Measurements from ENCODE around the gene RERE.
"Not testable (repeated sequence)": the region's sequence is repeated elsewhere in the genome, so short reads cannot be mapped to it uniquely, and the experiment has no call there.

Gene RERE

DNA sequence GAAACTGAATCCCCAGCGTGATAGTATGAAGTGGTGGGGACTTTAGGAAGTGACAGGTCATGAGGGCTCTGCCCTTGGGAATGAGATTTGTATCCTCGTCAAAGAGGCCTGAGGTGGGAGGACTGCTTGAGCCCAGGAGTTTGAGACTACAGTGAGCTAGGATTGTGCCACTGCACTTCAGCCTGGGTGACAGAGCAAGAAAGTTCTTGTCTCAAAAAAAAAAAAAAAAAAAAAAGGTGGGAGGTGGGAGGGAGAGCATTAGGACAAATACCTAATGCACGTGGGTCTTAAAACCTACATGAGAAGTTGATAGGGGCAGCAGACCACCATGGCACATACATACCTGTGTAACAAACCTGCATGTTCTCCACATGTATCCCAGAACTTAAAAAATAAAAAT lies 24.0 kb upstream of the RERE start:
- no peak for DNase-seq (ENCODE audit: low read depth in 2 of 2)

DNA sequence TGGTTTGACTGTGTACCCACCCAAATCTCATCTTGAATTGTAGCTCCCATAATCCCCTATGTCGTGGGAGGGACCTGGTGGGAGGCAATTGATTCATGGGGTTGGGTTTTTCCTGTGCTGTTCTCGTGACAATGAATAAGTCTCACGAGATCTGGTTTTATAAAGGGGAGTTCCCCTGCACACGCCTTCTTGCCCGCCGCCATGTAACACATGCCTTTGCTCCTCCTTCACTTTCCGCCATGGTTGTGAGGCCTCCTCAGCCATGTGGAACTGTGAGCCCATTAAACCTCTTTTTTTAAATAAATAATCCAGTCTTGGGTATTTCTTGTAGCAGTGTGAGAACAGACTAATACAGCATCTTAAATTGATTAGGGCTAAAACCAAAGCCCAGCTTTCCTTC lies 22.6 kb upstream of the RERE start:
- no peak for DNase-seq (ENCODE audit: low read depth in 2 of 2)

DNA sequence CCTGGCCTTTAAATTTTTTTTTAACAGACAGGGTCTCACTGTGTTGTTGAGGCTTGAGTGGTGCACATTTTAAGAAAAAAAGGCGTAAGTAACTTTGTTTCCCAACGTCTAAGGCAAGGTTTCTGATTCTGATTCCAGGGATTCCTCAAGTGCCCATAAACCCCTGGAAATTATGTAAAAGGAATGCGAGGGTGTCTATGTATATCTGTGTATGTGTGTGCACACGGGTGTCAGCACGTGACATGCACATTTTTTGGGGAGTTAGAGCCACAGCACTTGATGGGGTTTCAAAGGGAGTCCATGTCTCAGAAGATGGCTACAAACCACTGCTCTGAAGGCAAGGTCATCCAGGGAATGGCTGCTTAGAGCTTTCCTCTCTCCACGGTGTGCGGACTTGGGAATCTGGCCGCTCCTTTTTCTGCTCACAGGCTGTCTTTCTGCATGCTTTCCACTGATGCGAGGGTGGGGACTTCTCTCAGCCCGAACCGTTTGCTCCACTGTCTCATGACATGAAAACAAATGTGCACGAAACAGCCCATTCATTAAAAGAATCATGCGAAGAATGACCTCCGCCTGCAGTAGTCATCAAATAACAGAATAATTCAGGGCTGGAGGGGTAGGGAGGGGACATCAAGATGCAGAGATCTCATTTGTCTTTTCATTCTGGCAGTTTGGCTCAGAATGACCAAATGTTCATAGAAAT lies 18.7 kb upstream of the RERE start:
- no peak for DNase-seq (ENCODE audit: low read depth in 2 of 2)

DNA sequence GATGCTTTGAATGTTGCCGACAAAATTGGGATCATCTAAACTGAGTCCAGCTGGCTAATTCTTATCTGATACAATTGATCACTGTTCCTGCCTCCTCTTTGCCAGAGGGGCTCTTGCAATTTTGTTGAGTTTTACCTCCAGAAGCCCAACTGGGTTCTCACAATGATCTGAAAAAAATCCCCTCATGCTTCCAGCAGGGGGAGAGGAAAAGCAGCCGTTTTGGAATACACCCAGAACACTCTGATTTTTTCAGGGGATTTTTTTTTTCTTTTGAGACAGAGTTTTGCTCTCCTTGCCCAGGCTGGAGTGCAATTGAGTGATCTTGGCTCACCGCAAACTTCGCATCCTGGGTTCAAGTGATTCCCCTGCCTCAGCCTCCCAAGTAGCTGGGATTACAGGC lies 13.9 kb upstream of the RERE start:
- DNase-seq (ENCODE audit: low read depth in 2 of 2): no peak

DNA sequence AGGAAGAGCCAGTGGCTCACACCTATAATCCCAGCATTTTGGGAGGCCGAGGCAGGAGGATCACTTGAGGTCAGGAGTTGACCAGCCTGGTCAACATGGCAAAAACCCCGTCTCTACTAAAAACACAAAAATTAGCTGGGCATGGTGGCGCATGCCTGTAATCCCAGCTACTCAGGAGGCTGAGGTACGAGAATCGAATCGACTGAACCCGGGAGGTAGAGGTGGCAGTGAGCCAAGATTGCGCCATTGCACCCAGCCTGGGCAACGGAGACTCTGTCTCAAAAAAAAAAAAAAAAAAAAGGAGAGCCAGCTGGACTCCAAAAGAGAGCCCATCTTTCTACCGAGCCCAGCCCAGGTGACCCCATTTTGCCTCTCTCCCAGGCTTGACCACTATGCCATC lies 13.3 kb upstream of the RERE start:
- not testable (repeated sequence) for DNase-seq (ENCODE audit: low read depth in 2 of 2)

DNA sequence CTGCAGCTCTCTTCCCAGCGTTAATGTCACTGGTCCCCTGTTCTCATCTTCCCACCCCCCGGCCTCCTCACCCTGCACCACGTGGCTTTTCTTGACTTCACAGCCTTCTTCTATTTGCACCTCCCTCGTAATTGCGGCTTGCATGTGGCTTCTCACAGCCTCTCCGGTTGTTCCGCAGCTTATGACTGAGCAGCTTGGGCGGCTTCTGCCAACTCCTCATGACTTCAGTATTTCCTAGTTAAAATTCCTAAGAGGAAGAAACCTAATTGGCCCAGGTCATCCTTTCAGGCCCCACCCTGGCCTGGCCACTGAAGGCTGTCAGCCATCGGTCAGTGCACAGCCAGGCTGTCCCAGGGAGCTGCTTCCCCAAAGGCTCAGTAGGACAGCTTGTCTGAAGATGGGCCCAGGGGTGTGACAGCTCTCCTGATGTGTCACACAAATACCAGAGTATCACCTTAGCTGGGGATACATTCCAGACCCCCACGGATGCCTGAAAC lies 8.6 kb upstream of the RERE start:
- no peak for DNase-seq (ENCODE audit: low read depth in 2 of 2)

DNA sequence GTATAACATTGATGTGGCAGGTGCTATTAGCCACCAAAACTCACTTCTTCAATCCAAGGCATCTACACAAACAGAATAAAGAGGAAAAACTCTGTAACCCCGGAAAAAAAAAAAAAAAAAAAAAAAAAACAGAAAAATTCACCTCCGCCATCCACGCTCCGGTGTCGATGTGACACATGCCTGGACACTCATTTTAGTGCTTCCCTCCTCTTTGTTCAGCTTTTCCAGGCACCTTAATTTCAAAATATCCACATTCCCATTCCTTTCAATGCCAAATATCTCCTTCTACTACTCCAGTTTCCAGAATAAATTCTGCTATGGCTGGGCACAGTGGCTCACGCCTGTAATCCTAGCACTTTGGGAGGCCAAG lies 5.8 kb upstream of the RERE start:
- no peak for DNase-seq (ENCODE audit: low read depth in 2 of 2)

DNA sequence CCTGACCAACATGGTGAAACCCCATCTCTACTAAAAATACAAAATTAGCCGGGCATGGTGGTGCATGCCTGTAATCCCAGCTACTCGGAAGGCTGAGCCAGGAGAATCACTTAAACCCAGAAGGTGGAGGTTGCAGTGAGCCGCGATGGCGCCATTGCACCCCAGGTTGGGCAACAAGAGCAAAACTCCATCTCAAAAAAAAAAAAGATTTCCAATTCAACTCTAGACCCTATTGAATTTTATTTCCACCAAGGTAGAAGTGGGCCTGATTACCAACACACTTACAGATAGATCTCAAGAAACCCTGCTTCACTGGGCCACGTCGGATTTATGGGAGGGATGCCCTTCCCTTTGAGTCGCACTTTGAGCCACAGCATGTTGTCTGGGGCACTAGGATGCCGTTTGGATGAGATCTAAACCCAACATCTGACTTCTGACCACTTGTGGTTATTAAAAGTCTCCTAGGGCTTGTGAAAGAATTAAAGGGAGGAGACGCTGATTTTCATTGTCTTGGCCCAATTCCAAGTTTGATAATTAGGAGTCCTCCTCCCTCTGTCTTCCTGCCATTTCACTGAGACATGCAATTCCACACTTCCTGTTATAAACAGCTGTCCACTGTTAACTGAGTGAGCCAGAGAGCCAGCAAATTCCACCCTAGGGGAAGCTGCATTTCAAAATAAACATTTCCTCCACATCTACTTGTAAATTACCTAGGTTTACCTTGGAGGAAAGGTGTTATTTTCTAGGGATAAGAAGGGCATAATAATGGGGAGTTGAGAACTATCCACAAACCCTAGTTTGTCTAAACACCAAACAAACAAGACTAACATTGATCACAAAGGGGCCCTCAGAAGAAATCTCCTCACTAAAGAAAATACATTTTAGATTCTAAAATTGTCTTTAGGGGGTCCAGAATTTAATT lies 5.2 kb upstream of the RERE start:
- DNase-seq (ENCODE audit: low read depth in 2 of 2): no peak

DNA sequence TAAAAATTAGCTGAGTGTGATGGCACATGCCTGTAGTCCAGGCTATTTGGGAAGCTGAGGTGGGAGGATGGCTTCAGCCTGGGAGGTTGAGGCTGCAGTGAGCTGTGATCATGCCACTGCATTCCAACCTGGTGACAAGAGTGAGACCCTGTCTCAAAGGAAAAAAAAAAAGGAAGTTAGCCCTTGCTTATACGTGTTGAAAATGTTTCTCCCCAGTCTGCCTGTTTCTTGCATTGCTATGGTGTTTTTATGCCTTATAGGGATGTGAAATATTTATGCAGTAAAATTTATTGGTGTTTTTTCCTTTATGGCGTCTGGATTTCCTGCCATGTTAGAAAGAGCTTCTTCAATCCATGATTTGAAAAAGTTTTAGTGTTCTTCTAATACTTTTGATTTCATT lies 3.6 kb upstream of the RERE start:
- no peak for DNase-seq (ENCODE audit: low read depth in 2 of 2)

DNA sequence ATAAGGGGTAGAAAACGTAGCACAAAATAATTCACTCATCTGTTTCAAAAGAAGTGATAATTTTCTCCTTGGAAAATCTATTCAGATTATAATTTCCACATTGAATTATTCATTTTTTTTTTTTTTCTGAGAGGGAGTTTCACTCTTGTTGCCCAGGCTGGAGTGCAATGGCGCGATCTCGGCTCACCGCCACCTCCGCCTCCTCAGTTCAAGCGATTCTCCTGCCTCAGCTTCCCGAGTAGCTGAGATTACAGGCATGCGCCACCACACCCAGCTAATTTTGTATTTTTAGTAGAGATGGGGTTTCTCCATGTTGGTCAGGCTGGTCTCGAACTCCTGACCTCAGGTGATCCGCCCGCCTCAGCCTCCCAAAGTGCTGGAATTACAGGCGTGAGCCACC lies 1.3 kb upstream of the RERE start:
- DNase-seq (ENCODE audit: low read depth in 2 of 2): not testable (repeated sequence)

DNA sequence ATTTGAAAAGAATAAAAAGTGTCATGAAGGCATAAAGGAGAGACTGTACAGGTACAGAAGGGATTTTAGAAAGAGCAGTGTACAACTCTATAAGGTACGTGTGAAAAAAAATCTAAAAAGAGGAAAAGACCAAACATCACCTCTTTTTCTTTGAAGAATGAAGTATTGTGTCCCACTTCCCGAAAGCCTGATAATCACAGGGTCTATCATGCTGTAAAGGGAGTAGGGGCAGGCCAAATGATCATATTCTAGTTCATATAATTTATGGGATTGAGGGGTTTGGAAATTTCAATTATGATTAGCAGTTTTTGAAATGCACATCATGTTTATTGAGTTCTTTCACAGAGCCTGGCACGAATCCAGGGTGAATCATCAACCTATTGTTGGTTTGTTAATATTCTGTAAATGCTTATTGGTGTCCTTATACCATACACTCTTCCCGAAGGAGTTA lies 910 bp upstream of the RERE start:
- no peak for DNase-seq (ENCODE audit: low read depth in 2 of 2)

DNA sequence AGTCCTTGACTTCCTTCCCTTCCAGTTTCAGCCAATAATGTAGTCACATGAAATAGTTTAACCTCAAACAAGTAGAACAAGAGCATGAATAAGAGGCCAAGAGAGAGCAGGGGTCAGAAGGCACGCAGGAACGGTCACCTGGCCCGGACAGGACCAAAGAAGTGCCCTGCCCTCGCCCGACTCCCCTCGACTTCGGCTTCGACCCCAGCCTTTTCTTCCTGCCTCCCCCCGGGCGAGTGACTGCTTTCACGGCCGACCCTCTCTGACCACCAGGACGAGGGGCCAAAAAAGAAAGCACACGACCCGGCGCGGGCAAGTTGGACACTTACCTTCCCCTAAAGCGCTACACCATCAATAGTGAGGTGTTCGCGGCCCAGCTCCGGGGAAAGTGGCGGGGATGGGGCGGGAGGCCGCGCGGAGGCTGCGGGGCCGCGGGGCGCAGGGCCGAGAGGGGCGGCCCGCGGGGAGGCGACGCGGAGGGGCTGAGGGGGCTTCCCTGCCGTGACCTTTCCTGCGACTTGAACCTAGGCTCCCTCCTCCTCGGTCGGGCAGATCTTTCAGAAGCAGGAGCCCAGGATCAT lies 519 bp downstream of the RERE start:
- peak in 1 of 2 donors; percentile 7 for DNase-seq (ENCODE audit: low read depth in 2 of 2)

DNA sequence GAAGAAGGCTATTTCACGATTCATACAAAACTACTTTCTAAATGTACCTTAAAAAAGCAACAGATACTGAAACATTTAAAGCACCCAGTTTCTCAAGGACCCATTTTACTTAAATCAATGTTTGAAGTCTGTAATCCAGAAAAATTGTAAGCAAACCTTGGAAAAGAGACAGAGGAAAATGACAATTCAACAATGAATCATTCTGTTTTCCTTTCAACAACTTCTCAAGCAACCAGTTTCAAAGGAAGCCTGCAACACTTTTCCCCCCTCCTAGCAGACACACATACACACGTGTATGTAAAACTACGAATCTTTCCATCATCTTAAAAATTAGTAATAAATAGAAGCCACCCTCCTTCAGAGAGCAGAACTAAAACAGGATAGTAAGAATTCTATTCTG lies 1.2 kb downstream of the RERE start:
- DNase-seq (ENCODE audit: low read depth in 2 of 2): no peak

DNA sequence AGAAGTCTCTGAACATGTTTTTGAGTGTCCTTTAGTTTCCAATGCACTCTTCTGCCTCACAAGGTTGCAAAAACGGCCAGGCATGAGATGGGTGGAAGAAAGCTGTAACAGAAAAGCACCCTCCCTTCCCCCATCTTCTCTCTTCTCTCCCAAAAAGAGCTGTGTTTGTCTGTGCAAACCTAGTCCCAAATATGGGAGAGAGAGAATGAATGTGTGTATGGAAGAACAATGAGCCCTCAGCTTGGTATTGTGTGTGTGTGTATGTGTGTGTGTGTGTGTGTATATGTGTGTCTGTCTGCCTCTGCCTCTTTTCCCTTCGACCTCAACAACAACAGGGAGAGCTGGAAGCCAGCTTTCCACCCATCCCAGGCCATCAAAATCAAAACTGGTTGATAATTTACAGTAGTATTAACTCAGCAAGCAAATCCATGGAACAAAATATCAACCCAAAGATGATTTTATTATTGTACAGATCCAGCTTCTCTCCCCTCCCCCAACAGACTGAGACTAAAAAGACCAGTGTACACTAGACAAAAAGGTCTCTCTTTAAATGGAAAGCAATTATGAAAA lies 1.8 kb downstream of the RERE start:
- no peak for DNase-seq (ENCODE audit: low read depth in 2 of 2)

DNA sequence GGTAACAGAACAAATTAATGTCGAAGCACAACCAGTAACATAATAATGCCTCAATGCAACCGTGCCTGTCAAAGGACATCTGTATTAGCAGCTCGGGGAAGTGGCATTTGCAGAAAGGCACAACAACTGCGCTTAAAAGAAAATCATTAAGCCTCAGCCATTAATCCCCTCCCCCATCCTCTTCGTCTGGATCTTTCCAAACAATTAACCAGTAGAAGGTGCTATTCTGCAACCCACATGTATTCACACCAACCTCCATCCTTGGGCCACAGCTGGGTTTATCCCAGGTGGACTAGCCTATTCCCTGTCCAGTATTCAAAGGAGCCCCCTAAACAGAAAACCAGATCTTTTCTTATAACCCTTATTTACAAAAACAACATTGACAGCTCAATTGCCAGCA lies 2.6 kb downstream of the RERE start:
- DNase-seq (ENCODE audit: low read depth in 2 of 2): no peak

DNA sequence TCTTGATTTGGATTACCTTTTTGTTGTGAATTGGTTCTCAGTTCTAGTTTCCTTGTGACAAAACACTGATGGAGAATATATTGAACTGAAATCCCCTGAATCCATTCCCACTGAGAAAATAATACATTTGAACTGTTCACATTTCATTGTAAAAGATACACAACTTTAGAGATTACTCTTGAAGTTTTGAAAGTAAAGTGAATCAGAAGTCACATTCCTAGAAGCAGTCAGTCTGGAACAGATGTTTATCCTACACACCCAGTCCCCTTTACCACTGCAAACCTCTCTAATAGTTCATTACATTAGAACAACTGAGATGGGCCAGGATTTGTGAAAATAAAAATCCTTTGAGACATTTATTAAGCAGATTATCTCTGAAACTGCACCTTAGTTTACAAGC lies 3.4 kb downstream of the RERE start:
- DNase-seq (ENCODE audit: low read depth in 2 of 2): no peak

DNA sequence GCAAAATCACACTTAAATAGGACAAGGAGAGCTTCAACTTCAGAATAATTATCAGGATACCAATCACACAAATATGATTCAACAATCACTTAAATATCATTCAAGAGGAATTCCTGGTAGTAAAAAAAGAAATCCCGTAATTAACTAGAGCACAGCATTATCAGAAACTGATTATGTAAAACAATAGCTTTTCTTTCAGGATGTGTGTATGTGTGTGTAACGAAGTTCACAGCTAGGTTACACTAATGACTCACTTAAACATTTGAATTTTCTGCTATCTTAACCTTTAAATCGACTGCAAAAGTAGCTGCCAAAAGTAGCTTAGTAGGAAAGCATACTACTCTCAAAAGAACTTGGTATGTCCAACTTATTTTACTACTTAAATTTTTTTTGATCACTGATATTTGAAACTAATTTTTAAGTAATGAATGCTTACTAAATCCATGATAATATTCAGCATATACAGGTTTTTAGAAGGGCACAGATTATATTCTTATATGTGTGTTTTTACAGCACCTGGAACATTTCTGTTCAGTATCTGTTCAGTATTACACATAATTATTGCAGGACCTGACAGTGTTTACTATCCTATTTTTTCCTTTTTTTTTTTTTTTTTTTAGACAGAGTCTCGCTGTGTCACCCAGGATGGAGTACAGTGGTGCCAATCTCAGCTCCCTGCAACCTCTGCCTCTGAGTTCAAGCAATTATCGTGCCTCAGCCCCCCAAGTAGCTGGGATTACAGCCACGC lies 4.2 kb downstream of the RERE start:
- no peak for DNase-seq (ENCODE audit: low read depth in 2 of 2)

DNA sequence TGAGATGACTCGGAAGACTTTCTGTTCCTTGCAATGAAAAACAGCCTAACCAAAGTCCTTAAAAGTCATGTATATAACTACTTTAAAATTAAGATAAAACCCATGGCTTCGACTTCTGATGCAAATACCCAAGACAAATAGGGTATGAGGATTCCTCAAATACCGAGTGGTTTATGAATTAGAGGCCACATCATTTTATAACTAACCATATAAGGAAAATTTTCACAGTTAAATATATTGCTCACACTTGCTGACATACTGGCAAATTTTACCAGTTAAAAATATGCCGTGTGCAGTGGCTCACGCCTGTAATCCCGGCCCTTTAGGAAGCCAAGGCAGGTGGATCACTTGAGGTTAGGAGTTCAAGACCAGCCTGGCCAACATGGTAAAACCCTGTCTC lies 5.4 kb downstream of the RERE start:
- DNase-seq (ENCODE audit: low read depth in 2 of 2): no peak

DNA sequence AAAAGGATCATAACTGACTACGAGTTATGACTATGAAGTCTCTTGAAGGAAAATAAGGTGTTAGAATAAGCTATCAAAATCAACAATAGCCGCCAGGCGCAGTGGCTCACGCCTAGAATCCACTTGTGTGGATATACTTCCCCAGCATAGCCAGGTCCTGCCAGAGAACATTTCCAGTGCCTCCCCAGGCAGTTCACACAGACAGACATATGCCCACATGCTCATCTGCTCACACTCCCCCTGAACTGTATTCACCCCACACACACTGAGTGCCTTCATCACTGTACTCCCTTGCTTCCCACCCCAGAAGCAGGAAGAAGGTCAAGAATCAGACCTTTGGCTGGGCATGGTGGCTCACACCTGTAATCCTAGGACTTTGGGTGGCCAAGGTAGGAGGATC lies 6.5 kb downstream of the RERE start:
- DNase-seq (ENCODE audit: low read depth in 2 of 2): no peak

DNA sequence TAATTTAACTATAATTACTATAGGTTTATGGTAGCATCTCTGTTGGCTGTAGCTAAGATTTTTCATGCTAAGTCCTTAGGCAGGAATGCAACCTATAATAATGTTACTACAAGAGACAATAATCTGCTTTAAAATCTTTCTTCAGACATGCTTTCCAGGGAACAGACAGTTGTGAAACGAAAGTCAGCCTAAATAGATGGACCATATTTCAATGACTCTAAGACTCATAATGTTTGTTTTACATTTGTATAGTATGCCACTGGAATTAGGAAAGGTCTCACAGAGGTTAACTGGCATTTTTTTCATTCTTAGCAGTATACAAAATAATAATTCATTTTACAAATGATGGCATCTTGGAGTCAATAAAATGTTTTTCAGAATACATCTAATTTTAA lies 8.1 kb downstream of the RERE start:
- DNase-seq (ENCODE audit: low read depth in 2 of 2): no peak

DNA sequence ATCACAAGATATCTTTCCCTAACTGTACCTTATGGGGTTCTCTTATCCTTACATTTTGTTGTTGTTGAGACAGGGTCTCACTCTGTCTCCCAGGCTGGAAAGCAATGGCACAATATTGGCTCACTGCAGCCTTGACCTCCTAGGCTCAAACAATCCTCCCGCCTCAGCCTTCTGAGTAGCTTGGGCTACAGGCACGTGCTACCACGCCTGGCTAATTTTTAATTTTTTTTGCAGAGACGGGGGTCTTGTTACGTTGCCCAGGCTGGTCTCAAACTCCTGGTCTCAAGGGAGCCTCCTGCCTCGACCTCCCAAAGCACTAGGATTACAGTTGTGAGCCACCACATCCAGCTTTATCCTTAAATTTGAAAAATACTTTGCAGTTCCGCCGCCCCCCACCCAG lies 10.4 kb downstream of the RERE start:
- DNase-seq (ENCODE audit: low read depth in 2 of 2): no peak

DNA sequence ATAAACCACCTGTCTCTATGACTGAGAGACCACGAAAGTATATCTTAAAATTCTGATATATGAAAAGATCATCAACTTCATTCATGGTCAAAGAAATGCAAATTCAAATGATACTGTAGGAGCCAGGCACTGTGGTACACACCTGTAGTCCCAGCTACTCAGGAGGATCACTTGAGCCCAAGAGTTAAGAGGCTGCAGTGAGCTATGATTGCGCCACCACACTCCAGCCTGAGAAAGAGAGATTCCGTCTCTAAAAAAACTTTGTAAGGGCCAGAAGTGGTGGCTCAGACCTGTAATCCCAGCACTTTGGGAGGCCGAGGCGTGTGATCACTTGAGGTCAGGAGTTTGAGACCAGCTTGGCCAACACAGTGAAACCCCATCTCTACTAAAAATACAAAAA lies 17.0 kb downstream of the RERE start:
- no peak for DNase-seq (ENCODE audit: low read depth in 2 of 2)
